Activated CD4-positive, alpha-beta T cell treated with anti-CD3 and anti-CD28 coated beads for 48 hours (primary cell): Measurements from ENCODE around the gene SV2B.

ENCODE experiments used
- DNase-seq: peaks from one replicate; pipeline ENCODE4 v3.0.0-alpha.2; 2020

The SV2B gene

GRCh38 chr15:91238644-91239425 lies 138.8 kb downstream of the SV2B start:
- DNase-seq: no peak

GRCh38 chr15:91243826-91244225 lies 143.8 kb downstream of the SV2B start:
- no peak for DNase-seq

- DNase-seq: no peak
These were observed 144.9 kb downstream of the SV2B start for GRCh38 chr15:91244919-91245318.

GRCh38 chr15:91246998-91247397 lies 146.9 kb downstream of the SV2B start:
- no peak for DNase-seq

- no peak for DNase-seq
These were observed 149.5 kb downstream of the SV2B start for GRCh38 chr15:91249591-91249990.

- DNase-seq: no peak
These were observed 152.3 kb downstream of the SV2B start for GRCh38 chr15:91252322-91252721.

- no peak for DNase-seq
These were observed 152.7 kb downstream of the SV2B start for GRCh38 chr15:91252756-91253155.

GRCh38 chr15:91253605-91254004 lies 153.5 kb downstream of the SV2B start:
- DNase-seq: no peak

- DNase-seq: no peak
These were observed 154.7 kb downstream of the SV2B start for GRCh38 chr15:91254766-91255165.

- no peak for DNase-seq
These were observed 155.7 kb downstream of the SV2B start for GRCh38 chr15:91255670-91256192.

GRCh38 chr15:91257746-91258414 lies 157.8 kb downstream of the SV2B start:
- DNase-seq: no peak

GRCh38 chr15:91258415-91258759 lies 158.3 kb downstream of the SV2B start:
- peak; percentile 20 for DNase-seq

GRCh38 chr15:91259077-91259476 lies 159.0 kb downstream of the SV2B start:
- no peak for DNase-seq

- no peak for DNase-seq
These were observed 161.3 kb downstream of the SV2B start for GRCh38 chr15:91261345-91261744.

GRCh38 chr15:91263632-91264531 lies 163.8 kb downstream of the SV2B start:
- no peak for DNase-seq

- DNase-seq: no peak
These were observed 164.7 kb downstream of the SV2B start for GRCh38 chr15:91264651-91265351.

- DNase-seq: no peak
These were observed 165.4 kb downstream of the SV2B start for GRCh38 chr15:91265416-91265940.

GRCh38 chr15:91268510-91268909 lies 168.5 kb downstream of the SV2B start:
- DNase-seq: peak; percentile 43

- DNase-seq: no peak
These were observed 170.7 kb downstream of the SV2B start for GRCh38 chr15:91270747-91271146.

- peak; percentile 68 for DNase-seq
These were observed 171.6 kb downstream of the SV2B start for GRCh38 chr15:91271565-91272153.

GRCh38 chr15:91275844-91276243 lies 175.8 kb downstream of the SV2B start:
- DNase-seq: no peak

- DNase-seq: no peak
These were observed 178.9 kb downstream of the SV2B start for GRCh38 chr15:91278951-91279350.
